Neuronal stem cell (in vitro differentiated cells): ENCODE results near the gene PCDHGB2.

ENCODE experiments used
- DNase-seq: peaks from one replicate; pipeline ENCODE4 v3.0.0-alpha.2; 2013; ENCODE audit warnings: low spot score
- H2AFZ ChIP-seq: one replicate; pipeline ENCODE4 v1.6.1; 2013; ENCODE audit warnings: mild to moderate bottlenecking, low read length, inconsistent platforms
- H2AK5ac ChIP-seq: 2 replicates; pipeline ENCODE4 v1.6.1; 2013; ENCODE audit warnings: low read depth, mild to moderate bottlenecking, inconsistent platforms, low read length, moderate library complexity, mixed read lengths
- H2BK120ac ChIP-seq: 2 replicates; pipeline ENCODE4 v1.6.1; 2013; ENCODE audit warnings: low read depth, mild to moderate bottlenecking, inconsistent platforms, low read length, moderate library complexity, mixed read lengths
- H2BK12ac ChIP-seq: one replicate; pipeline ENCODE4 v1.6.1; 2013; ENCODE audit warnings: low read length, inconsistent platforms
- H2BK15ac ChIP-seq: 2 replicates; pipeline ENCODE4 v1.6.1; 2013; ENCODE audit warnings: mild to moderate bottlenecking, low read length, inconsistent platforms, mixed read lengths
- H2BK5ac ChIP-seq: one replicate; pipeline ENCODE4 v1.6.1; 2013; ENCODE audit warnings: inconsistent platforms, mild to moderate bottlenecking, low read length, moderate library complexity
- H3K14ac ChIP-seq: one replicate; pipeline ENCODE4 v1.6.1; 2013; ENCODE audit warnings: low read length, inconsistent platforms
- H3K18ac ChIP-seq: 2 replicates; pipeline ENCODE4 v1.6.1; 2013; ENCODE audit warnings: low read length, inconsistent platforms
- H3K23ac ChIP-seq: 2 replicates; pipeline ENCODE4 v1.6.1; 2013; ENCODE audit warnings: low read depth, mild to moderate bottlenecking, mixed read lengths, low read length, inconsistent platforms; ENCODE audit not compliant: poor library complexity
- H3K27ac ChIP-seq: replicated peaks from 3 replicates; pipeline ENCODE4 v1.5.1; 2013; ENCODE audit warnings: low read length, inconsistent platforms
- H3K27me3 ChIP-seq, 3 experiments: 2 replicates each; pipeline ENCODE4 v1.6.1; 2013; ENCODE audit warnings: low read length in 3 of 3, mild to moderate bottlenecking in 2 of 3, inconsistent platforms in 1 of 3, low read depth in 1 of 3, mixed read lengths in 1 of 3, moderate library complexity in 1 of 3; ENCODE audit not compliant: control insufficient read depth in 3 of 3, insufficient read depth in 3 of 3
- H3K36me3 ChIP-seq, 2 donors: replicated peaks in 1 of 2; 2 replicates each; pipeline ENCODE4 v1.6.1; 2013; ENCODE audit warnings: low read length in 2 of 2; ENCODE audit not compliant: control insufficient read depth in 2 of 2, insufficient read depth in 2 of 2
- H3K4ac ChIP-seq: 2 replicates; pipeline ENCODE4 v1.6.1; 2013; ENCODE audit warnings: inconsistent platforms, mild to moderate bottlenecking, low read length, moderate library complexity
- H3K4me1 ChIP-seq, 2 donors: 1 replicate in 1 of 2; 2 replicates in 1 of 2; pipeline ENCODE4 v1.6.1; 2013; ENCODE audit warnings: low read length in 2 of 2, low read depth in 1 of 2; ENCODE audit not compliant: control insufficient read depth in 2 of 2, insufficient read depth in 1 of 2
- H3K4me2 ChIP-seq: one replicate; pipeline ENCODE4 v1.6.1; 2013; ENCODE audit warnings: mild to moderate bottlenecking, low read length, inconsistent platforms; ENCODE audit not compliant: insufficient read depth, poor library complexity, severe bottlenecking
- H3K4me3 ChIP-seq, 2 donors: 2 replicates each; pipeline ENCODE4 v1.5.1; 2013; ENCODE audit warnings: low read length in 2 of 2, mild to moderate bottlenecking in 2 of 2, inconsistent platforms in 1 of 2, moderate library complexity in 1 of 2
- H3K79me1 ChIP-seq: one replicate; pipeline ENCODE4 v1.6.1; 2013; ENCODE audit warnings: low read depth, mild to moderate bottlenecking, inconsistent platforms, low read length, moderate library complexity
- H3K9ac ChIP-seq: one replicate; pipeline ENCODE4 v1.6.1; 2013; ENCODE audit warnings: mild to moderate bottlenecking, low read depth, low read length, inconsistent platforms; ENCODE audit not compliant: poor library complexity
- H3K9me3 ChIP-seq, 2 donors: replicated peaks in 1 of 2; 2 replicates each; pipeline versions ENCODE3 to v1.6.1; 2013; ENCODE audit warnings: low read length in 2 of 2, mild to moderate bottlenecking in 2 of 2, inconsistent platforms in 1 of 2, low read depth in 1 of 2, mixed read lengths in 1 of 2, moderate library complexity in 1 of 2; ENCODE audit not compliant: control insufficient read depth in 2 of 2, insufficient read depth in 1 of 2
- H4K8ac ChIP-seq: one replicate; pipeline ENCODE4 v1.6.1; 2013; ENCODE audit warnings: low read depth, mild to moderate bottlenecking, inconsistent platforms, low read length, moderate library complexity
- H4K91ac ChIP-seq: one replicate; pipeline ENCODE4 v1.6.1; 2013; ENCODE audit warnings: low read length, low read depth, mild to moderate bottlenecking, inconsistent platforms; ENCODE audit not compliant: poor library complexity
- WGBS, 2 donors: extraction: QIAGEN DNeasy Blood & Tissue Kit; methylation state at CpG; one replicate each; pipeline ENCODE4 v1.1.7; 2013; ENCODE audit warnings: missing lambda C conversion rate in 2 of 2, mixed read lengths in 1 of 2; ENCODE audit not compliant: insufficient read length in 2 of 2, insufficient replicate concordance in 1 of 2; ENCODE audit errors: extremely low coverage in 2 of 2; 5-methylcytosine and 5-hydroxymethylcytosine counted together

Gene PCDHGB2

DNA sequence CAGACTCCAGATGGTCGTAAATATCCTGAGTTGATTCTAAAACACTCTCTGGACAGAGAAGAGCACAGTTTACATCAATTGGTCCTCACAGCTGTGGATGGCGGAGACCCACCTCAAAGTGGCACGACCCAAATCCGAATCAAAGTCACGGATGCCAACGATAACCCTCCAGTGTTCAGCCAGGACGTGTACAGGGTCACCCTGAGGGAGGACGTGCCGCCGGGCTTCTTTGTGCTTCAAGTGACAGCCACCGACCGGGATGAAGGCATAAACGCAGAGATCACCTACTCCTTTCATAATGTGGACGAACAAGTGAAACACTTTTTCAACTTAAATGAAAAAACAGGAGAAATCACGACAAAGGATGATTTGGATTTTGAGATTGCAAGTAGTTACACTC, 891 bp downstream of the PCDHGB2 start:
- Histone ChIP-seq H2BK120ac (no peak overlapping the region), H3K4me1 (no peaks in the 10 kb centered on the region), H4K91ac (no peak overlapping the region), H3K9me3 (peaks cover 34 to 65% of the 10 kb centered on the region in 2 donors), H3K4ac (no peak overlapping the region), H4K8ac (no peak overlapping the region), H3K4me3 (no peak overlapping the region), H2BK12ac (no peak overlapping the region), H3K36me3 (peaks cover 0 to 3% of the 10 kb centered on the region in 2 donors), H3K9ac (no peak overlapping the region), H2BK15ac (no peak overlapping the region), H3K27ac (no peak overlapping the region), H2AFZ (no peak overlapping the region), H3K14ac (no peak overlapping the region), H2AK5ac (no peak overlapping the region), H2BK5ac (no peak overlapping the region), H3K23ac (no peak overlapping the region), H3K18ac (no peak overlapping the region), H3K27me3 (peaks cover 0 to 4% (median 0%) of the 10 kb centered on the region in 3 experiments), H3K4me2 (no peak overlapping the region), H3K79me1 (no peaks in the 10 kb centered on the region)
- no peak for DNase-seq
- WGBS, 2 donors, result no CpG with 5 or more reads among the region's 15 CpGs

DNA sequence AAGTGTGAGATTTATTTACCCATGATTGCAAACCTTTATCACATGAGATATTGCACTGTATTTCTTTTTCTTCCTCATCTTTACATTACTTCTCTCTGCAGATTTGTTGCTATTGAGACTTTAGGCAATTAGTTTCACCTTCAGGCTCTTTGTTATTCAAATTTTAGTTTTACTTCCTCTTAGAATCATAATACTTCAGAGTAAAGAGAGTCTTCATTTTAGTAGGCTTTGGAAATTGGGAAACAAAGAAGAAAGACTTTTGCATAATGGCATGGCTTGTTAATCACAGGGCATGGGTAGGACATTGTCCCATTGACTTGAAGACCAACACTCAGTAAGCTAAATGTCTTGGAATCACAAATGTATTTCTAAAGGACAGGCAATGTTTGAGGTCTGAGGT, 2.9 kb downstream of the PCDHGB2 start:
- Histone ChIP-seq H3K14ac (no peak overlapping the region), H2AK5ac (no peak overlapping the region), H3K4ac (no peak overlapping the region), H2BK15ac (no peak overlapping the region), H3K4me2 (no peak overlapping the region), H3K79me1 (peaks cover 2% of the 10 kb centered on the region), H4K91ac (no peak overlapping the region), H2AFZ (no peak overlapping the region), H3K9ac (no peak overlapping the region), H3K36me3 (peaks cover 0 to 2% of the 10 kb centered on the region in 2 donors), H3K23ac (no peak overlapping the region), H2BK120ac (no peak overlapping the region), H3K27ac (no peak overlapping the region), H3K4me1 (no peaks in the 10 kb centered on the region), H3K4me3 (no peak overlapping the region), H4K8ac (no peak overlapping the region), H2BK12ac (no peak overlapping the region), H3K18ac (no peak overlapping the region), H2BK5ac (no peak overlapping the region), H3K27me3 (no peaks in the 10 kb centered on the region), H3K9me3 (peaks cover 30 to 53% of the 10 kb centered on the region in 2 donors)
- no peak for DNase-seq

DNA sequence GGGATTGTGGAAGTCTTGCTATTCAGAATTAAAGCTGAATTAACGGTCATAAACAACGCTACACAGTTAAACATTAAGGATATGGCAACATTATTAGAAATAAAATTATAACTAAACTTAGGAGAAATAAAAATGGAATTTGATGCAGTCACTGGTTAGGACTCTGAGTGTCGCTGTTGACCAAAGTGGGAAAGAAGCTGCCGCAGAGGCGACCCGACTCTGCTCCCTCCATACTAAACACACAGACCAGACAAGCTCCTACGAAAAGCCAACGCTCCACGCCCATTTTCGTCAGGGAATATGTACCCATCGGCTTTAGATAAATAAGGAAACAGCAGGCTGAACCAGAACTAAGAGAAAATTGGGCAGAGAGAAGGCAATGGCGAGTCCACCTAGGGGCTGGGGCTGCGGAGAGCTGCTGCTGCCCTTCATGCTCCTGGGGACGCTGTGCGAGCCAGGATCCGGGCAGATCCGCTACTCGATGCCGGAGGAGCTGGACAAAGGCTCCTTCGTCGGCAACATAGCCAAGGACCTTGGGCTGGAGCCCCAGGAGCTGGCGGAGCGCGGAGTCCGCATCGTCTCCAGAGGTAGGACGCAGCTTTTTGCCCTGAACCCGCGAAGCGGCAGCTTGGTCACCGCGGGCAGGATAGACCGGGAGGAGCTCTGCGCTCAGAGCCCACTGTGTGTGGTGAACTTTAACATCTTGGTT, 4.3 kb downstream of the PCDHGB2 start, which contains the start of gene PCDHGA5:
Gene PCDHGA5, plus strand, starts transcription at position 211 of the 709 bp plus-strand sequence. Its CDS starts 169 bp downstream, at position 380.
- H3K9ac ChIP-seq, result no peak within 1 kb of the TSS
- H3K27ac ChIP-seq, result no peak within 1 kb of the TSS
- no peak within 1 kb of the TSS for H4K91ac ChIP-seq
- H2AK5ac ChIP-seq, result no peak within 1 kb of the TSS
- no peak within 1 kb of the TSS for H4K8ac ChIP-seq
- H2BK15ac ChIP-seq, result no peak within 1 kb of the TSS
- H3K4me1 ChIP-seq, result no peaks in the 10 kb centered on the region
- no peak for DNase-seq
- H3K4me2 ChIP-seq, result no peak within 1 kb of the TSS
- H3K23ac ChIP-seq, result no peak within 1 kb of the TSS
- peaks cover 30 to 45% of the 10 kb centered on the region in 2 donors for H3K9me3 ChIP-seq
- H3K27me3 ChIP-seq, result no peaks in the 10 kb centered on the region
- H2BK5ac ChIP-seq, result no peak within 1 kb of the TSS
- H3K79me1 ChIP-seq, result peaks cover 2% of the 10 kb centered on the region
- WGBS, 2 donors, result no CpG with 5 or more reads among the region's 34 CpGs
- H3K36me3 ChIP-seq, result peaks cover 0 to 2% of the 10 kb centered on the region in 2 donors
- H2BK12ac ChIP-seq, result no peak within 1 kb of the TSS
- H3K4me3 ChIP-seq, result no peak within 1 kb of the TSS
- no peak within 1 kb of the TSS for H3K18ac ChIP-seq
- no peak within 1 kb of the TSS for H3K4ac ChIP-seq
- no peak within 1 kb of the TSS for H2BK120ac ChIP-seq
- H3K14ac ChIP-seq, result no peak within 1 kb of the TSS
- H2AFZ ChIP-seq, result no peak within 1 kb of the TSS

DNA sequence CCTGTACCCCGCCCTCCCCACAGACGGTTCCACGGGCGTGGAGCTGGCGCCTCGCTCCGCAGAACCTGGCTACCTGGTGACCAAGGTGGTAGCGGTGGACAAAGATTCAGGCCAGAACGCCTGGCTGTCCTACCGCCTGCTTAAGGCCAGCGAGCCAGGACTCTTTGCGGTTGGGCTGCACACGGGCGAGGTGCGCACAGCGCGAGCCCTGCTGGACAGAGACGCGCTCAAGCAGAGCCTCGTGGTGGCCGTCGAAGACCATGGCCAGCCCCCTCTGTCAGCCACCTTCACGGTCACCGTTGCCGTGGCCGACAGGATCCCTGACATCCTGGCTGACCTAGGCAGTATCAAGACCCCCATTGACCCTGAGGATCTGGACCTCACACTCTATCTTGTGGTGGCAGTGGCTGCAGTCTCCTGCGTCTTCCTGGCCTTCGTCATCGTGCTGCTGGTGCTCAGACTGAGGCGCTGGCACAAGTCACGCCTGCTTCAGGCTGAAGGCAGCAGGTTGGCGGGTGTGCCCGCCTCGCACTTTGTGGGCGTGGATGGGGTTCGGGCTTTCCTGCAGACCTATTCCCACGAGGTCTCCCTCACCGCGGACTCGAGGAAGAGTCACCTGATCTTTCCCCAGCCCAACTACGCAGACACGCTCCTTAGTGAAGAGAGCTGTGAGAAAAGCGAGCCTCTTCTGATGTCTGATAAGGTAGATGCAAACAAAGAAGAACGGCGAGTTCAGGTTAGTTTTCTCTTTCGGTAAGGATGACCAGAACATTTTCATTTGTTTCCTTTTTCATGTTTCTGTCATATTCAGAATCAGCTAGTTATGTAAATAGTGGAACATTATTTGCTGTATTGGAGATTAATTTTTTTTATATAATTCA, 6.5 kb downstream of the PCDHGB2 start:
- H3K4me3 ChIP-seq, result no peak overlapping the region
- no peak overlapping the region for H2AK5ac ChIP-seq
- no peak overlapping the region for H2AFZ ChIP-seq
- H3K36me3 ChIP-seq, result peaks cover 0 to 2% of the 10 kb centered on the region in 2 donors
- H3K4ac ChIP-seq, result no peak overlapping the region
- H4K91ac ChIP-seq, result no peak overlapping the region
- H3K18ac ChIP-seq, result peak overlapping the region; percentile 27
- peak overlapping the region; percentile 57 for H2BK5ac ChIP-seq
- no peaks in the 10 kb centered on the region for H3K27me3 ChIP-seq
- H3K4me1 ChIP-seq, result no peaks in the 10 kb centered on the region
- DNase-seq, result no peak
- H3K9me3 ChIP-seq, result peaks cover 30 to 43% of the 10 kb centered on the region in 2 donors
- no peak overlapping the region for H3K27ac ChIP-seq
- H2BK12ac ChIP-seq, result no peak overlapping the region
- peaks cover 2% of the 10 kb centered on the region for H3K79me1 ChIP-seq
- no peak overlapping the region for H2BK120ac ChIP-seq
- H3K4me2 ChIP-seq, result no peak overlapping the region
- peak overlapping the region; percentile 31 for H3K14ac ChIP-seq
- peak overlapping the region; percentile 80 for H3K23ac ChIP-seq
- H2BK15ac ChIP-seq, result no peak overlapping the region
- H4K8ac ChIP-seq, result peak overlapping the region; percentile 92
- no CpG with 5 or more reads among the region's 46 CpGs for WGBS, 2 donors
- H3K9ac ChIP-seq, result peak overlapping the region; percentile 44
